GM12875 (cell line): Measurements from ENCODE around the gene ZFP36L1.

Experiments
- H3K4me3 ChIP-seq: one replicate; pipeline ENCODE4 v1.5.1; 2011; ENCODE audit warnings: low read depth, low read length, control low read depth
- CTCF ChIP-seq: IDR thresholded peaks from 2 replicates; pipeline ENCODE4 v1.5.1; 2011; ENCODE audit warnings: low read depth, mild to moderate bottlenecking, control low read depth, inconsistent platforms, low read length, moderate library complexity, borderline replicate concordance; ENCODE audit not compliant: insufficient read depth

Gene ZFP36L1

DNA sequence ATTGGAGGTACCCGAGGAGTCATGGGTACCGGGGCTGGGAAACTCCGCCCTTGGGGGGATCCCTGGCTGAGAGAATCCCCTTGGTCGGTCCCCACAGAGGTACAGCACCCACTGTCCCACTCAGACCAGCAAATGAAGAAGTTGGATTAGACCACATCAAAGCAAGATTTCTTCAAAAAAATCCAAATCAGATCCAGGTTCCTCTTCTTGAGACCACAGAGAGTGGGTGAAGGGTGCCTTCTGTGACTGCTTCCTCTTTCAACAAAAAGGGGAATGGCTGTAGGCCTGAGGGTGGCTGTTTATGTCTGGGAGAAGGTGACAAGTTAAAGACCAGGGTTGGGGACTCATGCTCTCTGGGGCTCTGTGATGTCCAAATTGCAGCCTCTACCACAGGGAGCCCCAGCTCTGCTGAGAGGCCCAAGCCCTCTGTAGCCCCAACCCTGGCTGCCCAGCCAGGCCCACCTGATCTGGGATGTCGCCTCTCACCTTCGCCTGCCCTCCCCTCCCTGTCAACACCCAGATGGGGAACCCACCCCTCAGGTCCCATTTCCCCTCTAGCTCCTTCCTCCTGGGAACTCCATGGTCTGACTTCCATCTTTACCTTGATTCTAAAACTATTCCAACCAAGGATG, 50.9 kb downstream of the ZFP36L1 start:
- TF ChIP-seq CTCF, result no peak
- no peak overlapping the region for H3K4me3 ChIP-seq

DNA sequence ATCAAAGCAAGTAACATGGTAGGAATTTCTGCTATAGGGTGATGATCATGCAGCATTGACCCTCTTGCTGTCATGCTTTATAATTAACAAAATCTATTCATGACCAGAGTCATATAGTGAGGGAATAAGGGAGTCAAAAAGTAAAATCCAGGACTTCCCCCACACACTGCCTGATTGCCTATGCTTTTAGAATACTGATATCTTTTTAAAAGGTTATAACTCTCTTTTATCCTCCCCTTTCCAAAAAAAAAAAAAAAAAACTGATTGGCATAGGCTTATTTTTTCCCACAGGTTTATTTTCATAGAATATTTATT, 51.4 kb downstream of the ZFP36L1 start:
- H3K4me3 ChIP-seq, result no peak overlapping the region
- no peak for TF ChIP-seq CTCF

- no peak for TF ChIP-seq CTCF
- no peak overlapping the region for H3K4me3 ChIP-seq
These were observed 51.9 kb downstream of the ZFP36L1 start for GRCh38 chr14:68740788-68741476.

DNA sequence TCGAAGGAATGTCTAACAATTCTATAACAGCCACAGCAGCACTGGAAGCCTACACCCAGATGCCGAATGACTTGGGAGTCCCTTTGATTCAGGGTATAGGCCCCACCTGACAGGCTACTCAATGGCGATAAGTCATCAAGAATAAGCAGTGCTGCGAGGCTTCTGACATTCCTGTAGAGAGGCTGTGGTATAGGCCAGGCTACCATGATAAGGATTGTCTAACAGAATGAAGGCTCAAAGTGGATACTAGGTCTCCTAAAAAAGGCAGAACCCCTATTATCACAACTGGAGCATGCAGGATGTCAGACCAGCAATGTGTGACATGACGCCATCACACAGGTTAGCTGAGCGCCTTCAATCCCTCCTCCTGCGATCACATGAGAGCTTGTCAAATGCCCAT, 53.2 kb downstream of the ZFP36L1 start:
- H3K4me3 ChIP-seq, result no peak overlapping the region
- TF ChIP-seq CTCF, result no peak

- no peak for TF ChIP-seq CTCF
- no peak overlapping the region for H3K4me3 ChIP-seq
These were observed 54.3 kb downstream of the ZFP36L1 start for GRCh38 chr14:68738559-68738958.
